ENCODE data around the gene NSD2.

Gene NSD2

DNA sequence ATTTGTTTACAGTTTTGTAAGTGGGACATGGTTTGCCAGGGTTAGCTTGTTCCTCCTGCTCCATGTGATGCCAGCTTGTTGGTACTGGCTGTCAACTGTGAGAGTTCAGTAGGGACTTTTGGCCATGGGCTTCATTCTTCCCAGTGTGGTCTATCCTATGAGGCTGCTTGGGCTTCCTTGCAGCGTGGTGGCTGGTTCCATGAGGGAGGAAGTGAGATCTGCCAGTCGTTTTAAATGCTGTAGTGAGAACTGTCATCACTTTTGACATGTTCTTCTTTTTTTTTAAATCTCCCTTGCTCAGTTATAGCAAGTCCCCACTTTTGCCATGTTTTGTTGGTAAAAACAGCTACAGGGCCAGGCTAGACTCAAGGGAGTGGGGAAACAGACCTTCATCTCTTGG, 15.9 kb downstream of the NSD2 start:
- TF ChIP-seq, protein P1, sequence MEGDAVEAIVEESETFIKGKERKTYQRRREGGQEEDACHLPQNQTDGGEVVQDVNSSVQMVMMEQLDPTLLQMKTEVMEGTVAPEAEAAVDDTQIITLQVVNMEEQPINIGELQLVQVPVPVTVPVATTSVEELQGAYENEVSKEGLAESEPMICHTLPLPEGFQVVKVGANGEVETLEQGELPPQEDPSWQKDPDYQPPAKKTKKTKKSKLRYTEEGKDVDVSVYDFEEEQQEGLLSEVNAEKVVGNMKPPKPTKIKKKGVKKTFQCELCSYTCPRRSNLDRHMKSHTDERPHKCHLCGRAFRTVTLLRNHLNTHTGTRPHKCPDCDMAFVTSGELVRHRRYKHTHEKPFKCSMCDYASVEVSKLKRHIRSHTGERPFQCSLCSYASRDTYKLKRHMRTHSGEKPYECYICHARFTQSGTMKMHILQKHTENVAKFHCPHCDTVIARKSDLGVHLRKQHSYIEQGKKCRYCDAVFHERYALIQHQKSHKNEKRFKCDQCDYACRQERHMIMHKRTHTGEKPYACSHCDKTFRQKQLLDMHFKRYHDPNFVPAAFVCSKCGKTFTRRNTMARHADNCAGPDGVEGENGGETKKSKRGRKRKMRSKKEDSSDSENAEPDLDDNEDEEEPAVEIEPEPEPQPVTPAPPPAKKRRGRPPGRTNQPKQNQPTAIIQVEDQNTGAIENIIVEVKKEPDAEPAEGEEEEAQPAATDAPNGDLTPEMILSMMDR (IDR thresholded peaks at IDR 0.05; ENCODE audit: borderline replicate concordance, extremely low read depth, low read length, poor library complexity, severe bottlenecking): no peak
- no peak for TF ChIP-seq EZH2 (IDR thresholded peaks at IDR 0.05; ENCODE audit: borderline replicate concordance, low read depth, low read length, severe bottlenecking)
- H3K27ac ChIP-seq (ENCODE audit: low read length): no peak overlapping the region
- peaks cover 3% of the 10 kb centered on the region; the same call in 1 of the 2 replicates for H3K4me1 ChIP-seq (ENCODE audit: insufficient read depth, low read length)
- no peak overlapping the region for H3K4me3 ChIP-seq (ENCODE audit: low read depth in 1 of 2, low read length in 2 of 2)
- peaks cover 100% of the 10 kb centered on the region for H3K79me2 ChIP-seq (ENCODE audit: insufficient read depth, low read length)
- no peak overlapping the region for H3K9ac ChIP-seq (ENCODE audit: low read depth, low read length)
- DNase-seq (no peak), ATAC-seq (ENCODE audit: insufficient read depth, low read depth) (no peak)
- no peak overlapping the region for H2AFZ ChIP-seq (ENCODE audit: low read depth, low read length)
- no peaks in the 10 kb centered on the region for H3K9me3 ChIP-seq (ENCODE audit: insufficient read depth, low read length, severe bottlenecking)
- H4K20me1 ChIP-seq (ENCODE audit: insufficient read depth, low read length): peaks cover 95% of the 10 kb centered on the region
- peaks cover 50% of the 10 kb centered on the region for H3K36me3 ChIP-seq (ENCODE audit: insufficient read depth, low read length)
- no peak overlapping the region for H3K4me2 ChIP-seq (ENCODE audit: insufficient read depth, low read length)
- no peaks in the 10 kb centered on the region for H3K27me3 ChIP-seq (ENCODE audit: insufficient read depth, low read length, poor library complexity)

DNA sequence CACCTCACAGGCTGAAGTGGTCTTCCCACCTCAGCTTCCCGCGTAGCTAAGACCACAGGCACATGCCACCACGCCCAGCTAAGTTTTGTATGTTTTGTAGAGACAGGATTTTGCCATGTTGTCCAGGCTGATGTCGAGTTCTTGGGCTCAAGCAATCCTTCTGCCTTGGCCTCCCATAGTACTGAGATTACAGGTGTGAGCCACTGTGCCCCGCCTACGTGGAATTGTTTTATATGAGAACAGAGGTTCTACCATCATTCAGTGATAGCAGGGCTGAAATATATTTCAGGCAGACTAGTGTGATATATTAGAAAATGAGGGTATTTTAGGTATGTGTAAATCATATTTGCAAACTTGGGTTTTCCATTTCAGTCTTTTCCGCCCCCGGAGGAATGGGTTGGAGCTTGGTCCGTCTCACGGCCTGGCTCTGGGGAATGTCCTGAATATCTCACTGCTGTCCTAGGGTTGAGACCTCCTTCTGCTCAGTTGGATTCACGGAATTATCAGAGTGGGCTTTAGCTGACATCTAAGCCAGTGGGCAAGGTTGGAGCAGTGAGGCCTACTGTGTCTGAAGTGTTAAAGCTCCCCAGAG, 19.9 kb downstream of the NSD2 start:
- H4K20me1 ChIP-seq (ENCODE audit: insufficient read depth, low read length): peaks cover 96% of the 10 kb centered on the region
- H3K4me3 ChIP-seq (ENCODE audit: low read depth in 1 of 2, low read length in 2 of 2): no peak overlapping the region
- no peak for DNase-seq
- no peaks in the 10 kb centered on the region for H3K9me3 ChIP-seq (ENCODE audit: insufficient read depth, low read length, severe bottlenecking)
- H3K79me2 ChIP-seq (ENCODE audit: insufficient read depth, low read length): peaks cover 100% of the 10 kb centered on the region
- no peak overlapping the region for H3K27ac ChIP-seq (ENCODE audit: low read length)
- ATAC-seq (ENCODE audit: insufficient read depth, low read depth): no peak
- H3K9ac ChIP-seq (ENCODE audit: low read depth, low read length): no peak overlapping the region
- H3K36me3 ChIP-seq (ENCODE audit: insufficient read depth, low read length): peaks cover 73% of the 10 kb centered on the region
- TF ChIP-seq, protein P1 (IDR thresholded peaks at IDR 0.05; ENCODE audit: borderline replicate concordance, extremely low read depth, low read length, poor library complexity, severe bottlenecking): no peak
- no peak for TF ChIP-seq EZH2 (IDR thresholded peaks at IDR 0.05; ENCODE audit: borderline replicate concordance, low read depth, low read length, severe bottlenecking)
- no peak overlapping the region for H3K4me2 ChIP-seq (ENCODE audit: insufficient read depth, low read length)
- no peaks in the 10 kb centered on the region for H3K27me3 ChIP-seq (ENCODE audit: insufficient read depth, low read length, poor library complexity)
- no peak overlapping the region for H2AFZ ChIP-seq (ENCODE audit: low read depth, low read length)
- H3K4me1 ChIP-seq (ENCODE audit: insufficient read depth, low read length): peaks cover 5% of the 10 kb centered on the region; the same call in 1 of the 2 replicates

DNA sequence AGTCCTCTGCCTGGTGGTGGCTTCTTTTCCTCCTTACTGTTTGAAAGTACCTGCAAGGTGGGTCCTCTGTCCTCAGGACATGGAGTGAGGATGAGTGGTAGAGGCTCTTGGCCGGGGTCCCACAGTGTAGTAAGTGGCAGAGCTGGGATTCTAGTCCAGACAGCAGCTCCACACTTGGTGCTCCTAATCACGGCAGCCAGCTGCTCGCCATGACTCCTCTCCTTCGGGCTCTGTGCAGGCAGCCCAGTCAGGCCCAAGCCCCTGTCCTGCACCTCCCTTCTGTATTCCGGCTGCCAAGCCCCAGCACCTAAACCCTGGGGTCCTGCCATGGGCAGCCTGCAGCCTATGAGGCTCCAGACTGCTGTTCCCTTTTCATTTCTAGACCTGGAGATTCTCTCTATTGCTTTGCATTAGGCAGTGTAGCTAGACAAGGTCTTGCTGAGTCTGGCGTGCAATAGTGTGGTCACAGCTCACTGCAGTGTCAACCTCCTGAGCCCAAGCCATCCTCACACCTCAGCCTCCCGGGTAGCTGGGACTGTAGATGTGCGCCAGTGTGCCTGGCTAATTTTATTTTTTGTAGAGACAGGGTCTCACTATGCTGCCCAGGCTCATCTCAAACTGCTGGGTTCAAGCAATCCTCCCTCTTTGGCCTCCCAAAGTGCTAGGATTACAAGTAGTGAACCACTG, 24.9 kb downstream of the NSD2 start:
- no peak overlapping the region for H2AFZ ChIP-seq (ENCODE audit: low read depth, low read length)
- no peaks in the 10 kb centered on the region for H3K27me3 ChIP-seq (ENCODE audit: insufficient read depth, low read length, poor library complexity)
- no peaks in the 10 kb centered on the region for H3K9me3 ChIP-seq (ENCODE audit: insufficient read depth, low read length, severe bottlenecking)
- H3K4me3 ChIP-seq (ENCODE audit: low read depth in 1 of 2, low read length in 2 of 2): no peak overlapping the region
- TF ChIP-seq, protein P1 (IDR thresholded peaks at IDR 0.05; ENCODE audit: borderline replicate concordance, extremely low read depth, low read length, poor library complexity, severe bottlenecking): no peak
- no peak for TF ChIP-seq EZH2 (IDR thresholded peaks at IDR 0.05; ENCODE audit: borderline replicate concordance, low read depth, low read length, severe bottlenecking)
- peaks cover 8% of the 10 kb centered on the region; the same call in 1 of the 2 replicates for H3K4me1 ChIP-seq (ENCODE audit: insufficient read depth, low read length)
- peaks cover 97% of the 10 kb centered on the region for H4K20me1 ChIP-seq (ENCODE audit: insufficient read depth, low read length)
- H3K27ac ChIP-seq (ENCODE audit: low read length): no peak overlapping the region
- peaks cover 88% of the 10 kb centered on the region for H3K36me3 ChIP-seq (ENCODE audit: insufficient read depth, low read length)
- H3K9ac ChIP-seq (ENCODE audit: low read depth, low read length): no peak overlapping the region
- DNase-seq (no peak), ATAC-seq (ENCODE audit: insufficient read depth, low read depth) (no peak)
- peaks cover 100% of the 10 kb centered on the region for H3K79me2 ChIP-seq (ENCODE audit: insufficient read depth, low read length)
- H3K4me2 ChIP-seq (ENCODE audit: insufficient read depth, low read length): no peak overlapping the region

All from DND-41 (cell line).